Activated CD4-positive, alpha-beta T cell treated with anti-CD3 and anti-CD28 coated beads, Interleukin-2, amount 10 ng/mL, durations not matched to agents 7 days and 5 days (primary cell): ENCODE data around the gene SHROOM1. TPM values are rescaled to one million over a fixed set of nuclear protein-coding genes. Genes with fewer than 3 reads are reported as not detected.

ENCODE experiments used
- CTCF ChIA-PET: fragments of 350-600 bp; sonication (Branson Sonifier 250); formaldehyde crosslinking; loops from one replicate; lab custom pipeline; 2021; ENCODE audit warnings: antibody characterized with exemption; lab: Charles Lee
- POLR2A ChIA-PET: fragments of 350-600 bp; sonication (Branson Sonifier 250); formaldehyde crosslinking; loops from one replicate; lab custom pipeline; 2021; ENCODE audit warnings: antibody characterized with exemption; lab: Charles Lee
- DNase-seq: peaks from one replicate; pipeline ENCODE4 v3.0.0-alpha.2; 2020
- H3K27ac Mint-ChIP-seq: one replicate; pipeline ENCODE4 v1.8.0; 2021; ENCODE audit warnings: mild to moderate bottlenecking, moderate library complexity, mixed read lengths
- H3K27me3 Mint-ChIP-seq: one replicate; pipeline ENCODE4 v1.8.0; 2021; ENCODE audit warnings: mixed read lengths
- H3K36me3 Mint-ChIP-seq: one replicate; pipeline ENCODE4 v1.8.0; 2021; ENCODE audit warnings: low read depth, mixed read lengths
- H3K4me1 Mint-ChIP-seq: one replicate; pipeline ENCODE4 v1.8.0; 2021; ENCODE audit warnings: mixed read lengths
- H3K4me3 Mint-ChIP-seq: one replicate; pipeline ENCODE4 v1.8.0; 2021; ENCODE audit warnings: mild to moderate bottlenecking, moderate library complexity, mixed read lengths
- H3K9me3 Mint-ChIP-seq: one replicate; pipeline ENCODE4 v1.8.0; 2021; ENCODE audit warnings: mixed read lengths
- total RNA-seq, 2 experiments: library from RNA; stranded (reverse); gene quantifications; one replicate each; pipeline ENCODE4 v1.2.3, GENCODE V29; 2021

Gene SHROOM1
- total RNA-seq, 2 experiments from 2014 or later = 0.42 to 0.98 TPM

DNA sequence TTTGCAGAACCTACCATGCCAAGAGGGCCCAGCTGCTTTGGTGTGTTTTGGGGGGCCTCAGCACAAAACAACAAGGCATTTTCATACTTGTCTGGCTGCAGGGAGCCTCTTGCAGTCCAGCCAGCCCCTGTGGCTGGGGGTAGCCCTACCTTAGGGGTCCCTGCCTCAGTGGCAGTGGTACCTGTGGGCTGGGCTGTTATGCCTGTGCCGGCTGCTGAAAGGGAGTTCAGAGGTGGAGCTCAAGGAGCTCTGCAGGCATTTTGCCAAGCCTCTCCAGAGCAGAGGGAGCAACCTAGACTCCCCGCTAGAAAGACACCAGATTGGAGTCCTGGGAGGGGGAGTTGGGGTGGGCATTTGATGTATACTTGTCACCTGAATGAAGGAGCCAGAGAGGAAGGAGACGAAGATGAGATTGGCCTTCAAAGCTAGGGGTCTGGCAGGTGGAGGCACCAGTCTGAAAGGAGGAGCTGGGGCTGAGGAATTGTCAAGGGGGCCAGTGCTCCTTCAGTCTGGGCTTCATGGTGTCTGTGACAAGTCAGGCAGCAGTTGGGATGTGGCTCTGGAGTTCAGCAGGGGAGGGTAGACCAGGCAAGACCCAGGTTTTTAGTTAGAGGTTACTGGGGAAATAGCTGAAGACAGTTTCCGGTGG is 1.5 kb downstream of the SHROOM1 start:
- POLR2A ChIA-PET = no interaction called here
- H3K27ac Mint-ChIP-seq = no peak overlapping the region
- no peaks in the 10 kb centered on the region for H3K9me3 Mint-ChIP-seq
- CTCF ChIA-PET = interaction anchor here (0.7 to 5.9 kb wide), 15 partner anchors 10 to 441 kb away, joined by 3 to 45 read pairs (median 3); partner anchors contain the start of genes CCNI2 and KIF3A
- H3K36me3 Mint-ChIP-seq = no peaks in the 10 kb centered on the region
- H3K27me3 Mint-ChIP-seq = peaks cover 66% of the 10 kb centered on the region
- H3K4me3 Mint-ChIP-seq = peak overlapping the region; percentile 51
- H3K4me1 Mint-ChIP-seq = peaks cover 15% of the 10 kb centered on the region
- DNase-seq = no peak

DNA sequence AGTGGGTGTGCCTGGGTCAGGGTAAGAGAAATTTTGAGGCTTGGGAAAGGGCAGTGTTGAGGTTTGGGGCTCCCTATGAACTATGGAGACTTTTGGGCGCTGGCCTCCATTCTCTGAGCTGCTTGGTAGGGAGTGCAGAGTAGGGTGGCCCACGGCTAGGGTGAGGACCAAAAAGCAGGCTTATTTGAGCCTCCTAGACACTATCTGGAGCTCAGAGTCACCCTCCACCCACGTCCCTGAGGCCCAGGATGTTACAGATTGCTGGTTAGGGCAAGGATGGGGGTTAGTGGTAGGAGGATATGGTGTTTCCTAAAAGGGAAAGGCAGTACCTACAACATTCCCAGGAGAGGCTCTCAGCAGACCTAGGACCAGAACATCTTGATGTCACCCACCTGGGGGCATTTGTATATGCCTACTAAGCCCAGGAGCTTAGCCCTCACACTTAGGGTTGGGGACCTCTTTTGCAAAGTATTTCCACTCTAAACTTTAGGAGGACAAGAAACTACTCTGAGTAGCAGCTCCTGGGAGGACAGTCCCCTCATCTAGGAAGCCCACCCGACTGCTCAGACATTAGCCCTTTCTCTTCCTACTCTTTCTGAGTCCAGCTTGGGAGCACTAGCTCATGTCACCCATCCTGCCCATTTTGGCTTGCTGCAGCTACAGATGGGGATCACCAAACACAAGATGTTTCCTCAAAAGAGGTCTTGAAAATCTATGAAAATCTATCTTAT is 2.3 kb downstream of the SHROOM1 start:
- POLR2A ChIA-PET = no interaction called here
- H3K27me3 Mint-ChIP-seq = peaks cover 69% of the 10 kb centered on the region
- CTCF ChIA-PET = interaction anchor here (0.5 to 5.9 kb wide), 14 partner anchors 9 to 1295 kb away, joined by 3 to 45 read pairs (median 3); partner anchors contain the start of genes CCNI2 and KIF3A

DNA sequence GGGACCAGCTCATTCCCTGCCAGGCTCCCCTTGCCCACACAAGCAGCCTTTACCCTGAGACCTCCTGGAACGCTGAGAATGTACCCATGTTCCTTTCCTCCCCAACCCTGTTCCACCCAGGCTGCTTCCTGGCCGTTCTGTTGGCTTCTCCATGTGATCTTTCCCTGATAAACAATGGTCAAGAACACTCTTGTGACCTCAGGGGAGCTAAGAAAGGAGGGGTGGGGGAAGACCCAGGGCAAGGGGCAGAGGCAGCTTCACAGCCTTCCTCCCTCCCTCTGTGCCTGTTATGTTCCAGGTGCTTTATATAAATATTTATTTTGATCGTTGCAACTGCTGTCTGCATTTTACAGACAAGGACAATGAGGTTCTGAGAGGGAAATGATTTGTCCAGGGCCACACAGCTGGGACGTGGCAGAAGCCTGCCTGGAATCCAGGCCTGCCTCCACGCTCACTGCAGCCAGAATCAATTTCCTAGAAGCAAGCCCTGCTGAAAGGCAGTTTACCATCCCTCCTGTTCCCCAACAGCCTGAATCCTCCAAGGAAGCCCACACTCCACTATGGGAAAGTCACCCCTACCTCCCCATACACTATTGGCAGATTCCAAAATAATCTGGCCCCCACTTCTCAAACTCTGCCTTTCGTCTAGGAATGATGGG is 3.9 kb downstream of the SHROOM1 start:
- Mint-ChIP-seq H3K36me3 (no peaks in the 10 kb centered on the region), H3K4me3 (no peak overlapping the region), H3K9me3 (no peaks in the 10 kb centered on the region), H3K27ac (no peak overlapping the region), H3K27me3 (peaks cover 69% of the 10 kb centered on the region), H3K4me1 (peaks cover 14% of the 10 kb centered on the region)
- ChIA-PET CTCF (interaction anchor here (1.0 to 5.9 kb wide), 6 partner anchors 7 to 300 kb away, joined by 3 to 45 read pairs (median 4); no protein-coding TSS in a partner anchor), POLR2A (no interaction called here)
- no peak for DNase-seq

More for the DNA sequence above, 2.3 kb downstream of the SHROOM1 start:
- Mint-ChIP-seq H3K27ac (no peak overlapping the region), H3K4me3 (no peak overlapping the region), H3K36me3 (no peaks in the 10 kb centered on the region), H3K9me3 (no peaks in the 10 kb centered on the region), H3K4me1 (peaks cover 15% of the 10 kb centered on the region)
- DNase-seq = no peak

DNA sequence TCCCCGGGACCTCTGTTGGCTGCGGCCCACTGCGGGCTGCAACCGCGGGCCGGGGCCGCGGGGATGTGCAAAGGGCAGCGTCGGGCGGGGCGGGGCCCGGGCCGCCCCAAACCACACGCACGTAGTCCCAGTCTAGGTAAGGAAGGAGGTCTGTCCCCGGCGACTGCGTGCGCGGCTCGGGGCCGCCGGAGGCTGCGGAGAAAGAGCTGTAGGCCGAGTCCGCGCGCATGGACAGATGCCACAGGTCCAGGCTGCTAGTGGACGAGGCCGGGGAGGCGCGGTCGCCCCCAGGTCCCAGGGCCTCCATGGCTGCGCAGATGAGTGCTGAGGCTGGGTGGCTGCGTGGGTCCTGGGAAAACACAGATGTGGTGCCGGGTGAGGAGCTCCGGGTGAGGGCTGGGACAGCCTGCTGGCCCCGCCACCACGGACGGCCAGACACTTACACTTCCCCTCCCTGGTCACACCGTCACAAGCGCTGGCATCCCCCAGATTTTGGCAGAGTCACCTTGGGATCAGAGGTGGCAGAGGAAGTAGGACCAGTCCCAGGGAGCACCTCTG is 4.5 kb downstream of the SHROOM1 start:
- Mint-ChIP-seq H3K27me3 (peaks cover 66% of the 10 kb centered on the region), H3K4me3 (no peak overlapping the region), H3K36me3 (no peaks in the 10 kb centered on the region), H3K4me1 (peaks cover 7% of the 10 kb centered on the region), H3K27ac (no peak overlapping the region), H3K9me3 (no peaks in the 10 kb centered on the region)
- POLR2A ChIA-PET = no interaction called here
- CTCF ChIA-PET = interaction anchor here (1.0 to 1.8 kb wide), 4 partner anchors 11 to 299 kb away, joined by 4 to 5 read pairs (median 4); no protein-coding TSS in a partner anchor
- DNase-seq = peak; percentile 24

DNA sequence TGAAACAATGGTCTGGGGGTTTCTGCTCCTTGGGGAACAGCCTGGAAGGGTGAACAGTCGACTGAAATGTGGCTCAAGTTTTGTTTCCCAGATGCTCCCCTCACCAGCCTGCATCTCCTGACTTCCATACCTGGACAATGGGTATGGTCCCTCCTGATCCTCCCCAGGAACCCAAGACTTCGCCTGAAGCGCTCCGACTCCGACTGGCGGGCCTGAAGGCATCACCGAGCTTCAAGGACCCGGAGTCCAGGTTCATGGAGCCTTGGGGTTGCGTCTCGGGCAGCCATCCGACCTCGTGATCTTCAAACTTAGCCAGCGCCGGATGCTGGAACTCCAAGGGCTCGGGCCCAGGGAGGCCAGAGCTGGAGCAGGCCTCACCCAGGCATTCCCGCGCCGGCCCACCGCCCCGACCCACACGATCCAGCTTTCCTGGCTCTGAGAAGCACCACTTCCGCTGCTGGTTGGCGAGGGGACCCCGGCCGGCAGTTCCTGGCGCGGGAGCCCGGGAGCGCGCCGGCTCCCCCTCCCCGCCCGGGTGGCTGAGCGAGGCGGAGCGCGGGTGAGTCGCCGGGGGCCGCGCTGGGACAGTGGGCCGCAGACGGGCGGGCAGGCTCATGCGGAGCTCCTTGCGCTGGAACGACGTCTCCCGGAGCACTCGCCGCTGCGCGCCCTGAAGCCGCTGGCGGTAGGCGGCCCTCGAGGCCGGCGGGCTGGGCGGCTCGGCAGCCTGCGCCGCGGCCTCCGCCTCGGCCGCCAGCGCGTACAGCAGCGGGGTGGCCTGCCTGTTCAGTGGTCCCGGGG is 5.2 kb downstream of the SHROOM1 start:
- ChIA-PET POLR2A (interaction anchor here (0.8 kb wide), 1 partner anchor 161 kb away, joined by 4 read pairs; no protein-coding TSS in a partner anchor), CTCF (interaction anchor here (1.0 to 1.8 kb wide), 4 partner anchors 10 to 14 kb away, joined by 3 to 5 read pairs (median 4); no protein-coding TSS in a partner anchor)
- DNase-seq = no peak
- Mint-ChIP-seq H3K36me3 (no peaks in the 10 kb centered on the region), H3K4me1 (peaks cover 9% of the 10 kb centered on the region), H3K27me3 (peaks cover 67% of the 10 kb centered on the region), H3K9me3 (no peaks in the 10 kb centered on the region), H3K4me3 (peak overlapping the region; percentile 34), H3K27ac (no peak overlapping the region)

DNA sequence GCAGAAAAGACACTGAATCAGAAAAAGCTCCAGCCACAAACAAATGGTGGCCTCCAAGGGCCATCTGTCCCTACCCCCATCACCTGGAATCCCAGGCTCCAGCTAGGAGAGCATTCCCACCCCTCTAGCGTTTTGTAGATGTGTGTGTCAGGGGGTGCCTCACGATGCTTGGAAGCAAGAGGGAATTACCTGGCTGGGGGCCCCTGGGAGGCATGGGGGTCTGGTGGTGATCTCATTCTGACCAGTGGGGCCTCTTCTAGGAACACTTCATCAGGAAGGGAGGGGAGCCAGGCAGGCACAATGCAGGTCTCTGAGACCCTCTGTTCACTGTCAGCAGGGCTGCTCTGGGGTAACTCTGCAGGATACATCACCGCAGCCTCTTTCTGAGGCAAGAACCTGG is 6.0 kb downstream of the SHROOM1 start:
- Mint-ChIP-seq H3K27me3 (peaks cover 69% of the 10 kb centered on the region), H3K4me3 (peak overlapping the region; percentile 34), H3K36me3 (no peaks in the 10 kb centered on the region), H3K27ac (no peak overlapping the region), H3K9me3 (no peaks in the 10 kb centered on the region), H3K4me1 (peaks cover 13% of the 10 kb centered on the region)
- POLR2A ChIA-PET = no interaction called here
- DNase-seq = no peak
- CTCF ChIA-PET = interaction anchor here (1.5 kb wide), 1 partner anchor 13 kb away, joined by 3 read pairs; no protein-coding TSS in a partner anchor

DNA sequence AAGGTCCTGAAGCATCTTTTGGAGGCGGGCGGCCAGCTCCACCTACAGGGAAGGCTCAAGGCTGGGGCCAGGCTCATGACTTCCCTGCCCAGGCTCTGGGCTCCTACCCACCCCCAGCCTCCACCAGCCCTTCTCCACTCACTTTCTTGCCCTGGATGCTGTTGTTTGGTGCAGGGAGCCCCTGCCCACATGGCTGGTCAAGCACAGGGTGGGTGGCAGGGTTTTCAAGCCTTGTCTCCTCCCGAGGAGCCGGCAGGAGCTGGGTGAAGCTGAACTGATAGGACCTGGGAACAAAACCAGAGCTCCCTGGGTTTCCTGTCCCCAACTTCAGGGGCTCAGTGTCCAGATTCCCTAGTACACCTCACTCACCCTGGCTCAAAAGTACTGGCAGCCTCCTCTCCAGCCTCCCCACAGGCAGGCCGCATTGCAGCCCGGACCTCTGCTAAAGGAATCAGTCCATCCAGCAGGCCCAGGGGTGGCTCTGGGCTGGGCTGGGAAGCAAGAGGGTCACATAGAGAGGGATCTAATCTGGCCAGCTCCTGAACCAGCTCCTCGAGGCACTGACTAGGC is 6.9 kb downstream of the SHROOM1 start:
- Mint-ChIP-seq H3K27ac (no peak overlapping the region), H3K4me3 (no peak overlapping the region), H3K36me3 (no peaks in the 10 kb centered on the region), H3K4me1 (peaks cover 12% of the 10 kb centered on the region), H3K9me3 (no peaks in the 10 kb centered on the region), H3K27me3 (peaks cover 69% of the 10 kb centered on the region)
- CTCF ChIA-PET = interaction anchor here (1.1 to 1.5 kb wide), 3 partner anchors 10 to 456 kb away, joined by 3 to 4 read pairs (median 3); no protein-coding TSS in a partner anchor
- DNase-seq = no peak
- POLR2A ChIA-PET = no interaction called here

DNA sequence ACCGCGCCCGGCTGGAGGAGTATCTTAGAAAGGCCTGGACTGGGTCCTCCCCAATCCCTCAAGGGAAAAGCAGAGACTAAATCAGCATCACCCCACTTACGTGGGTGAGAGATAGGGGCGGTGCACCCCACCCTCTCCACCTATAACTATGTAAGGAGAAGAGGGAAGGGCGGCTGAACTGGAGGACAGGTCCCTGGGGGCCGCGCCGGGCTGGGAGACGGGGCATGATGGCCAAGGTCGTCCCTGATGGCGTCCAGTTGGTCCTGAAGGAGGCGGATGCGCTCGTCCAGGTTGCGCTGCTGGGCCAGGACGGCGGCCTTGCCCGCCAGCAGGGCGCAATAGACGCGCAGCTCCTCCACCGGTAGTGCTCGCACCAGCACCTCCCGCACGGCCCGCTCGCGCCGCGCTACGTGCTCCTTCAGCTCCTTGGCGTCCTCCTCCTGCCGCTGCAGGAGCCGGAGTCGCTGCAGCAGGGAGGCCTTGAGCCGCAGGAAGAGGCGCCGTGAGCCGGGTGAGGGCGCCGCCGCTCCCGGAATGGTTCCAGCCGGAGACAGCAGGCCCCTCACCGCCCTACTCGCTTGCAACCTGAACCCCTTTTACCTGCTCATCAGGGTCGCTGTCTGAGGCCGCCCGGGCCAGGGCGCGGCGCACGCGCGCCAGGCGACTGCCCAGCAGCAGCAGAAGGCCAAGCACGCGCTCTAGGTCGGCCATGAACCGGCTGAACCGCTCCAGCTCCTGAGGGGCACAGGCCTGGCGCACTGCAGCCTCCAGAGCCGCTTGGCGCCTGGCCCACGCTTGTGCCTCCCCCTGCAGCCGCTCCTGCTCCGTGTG is 7.6 kb downstream of the SHROOM1 start:
- POLR2A ChIA-PET = no interaction called here

DNA sequence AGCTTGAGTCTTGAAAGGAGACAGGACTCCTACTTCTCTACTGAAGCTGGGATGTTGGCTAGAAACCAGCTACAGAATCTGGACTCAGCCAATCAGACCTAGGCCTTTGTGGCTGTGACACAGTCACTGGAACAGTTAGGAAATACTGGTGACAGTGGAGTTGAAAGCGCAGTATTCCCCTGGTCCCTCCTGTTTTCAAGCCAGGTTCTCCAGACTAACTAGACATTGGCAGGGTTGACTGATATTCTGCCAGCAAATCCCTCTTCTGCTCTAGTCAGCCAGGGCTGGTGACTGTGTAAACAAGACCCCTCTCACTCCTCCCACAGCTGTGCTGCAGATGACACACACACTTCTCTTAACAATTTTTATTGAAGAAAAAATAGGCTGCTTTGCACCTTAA is 8.7 kb downstream of the SHROOM1 start:
- ChIA-PET POLR2A (no interaction called here), CTCF (interaction anchor here (0.9 to 4.7 kb wide), 7 partner anchors 7 to 436 kb away, joined by 3 to 45 read pairs (median 9); partner anchors contain the start of gene SHROOM1)
- Mint-ChIP-seq H3K4me3 (no peak overlapping the region), H3K27me3 (peaks cover 54% of the 10 kb centered on the region), H3K4me1 (peaks cover 12% of the 10 kb centered on the region), H3K9me3 (no peaks in the 10 kb centered on the region), H3K36me3 (no peaks in the 10 kb centered on the region), H3K27ac (no peak overlapping the region)
- DNase-seq = no peak

More for the DNA sequence above, 7.6 kb downstream of the SHROOM1 start:
- no peaks in the 10 kb centered on the region for H3K9me3 Mint-ChIP-seq
- H3K4me3 Mint-ChIP-seq = no peak overlapping the region
- H3K27ac Mint-ChIP-seq = no peak overlapping the region
- CTCF ChIA-PET = interaction anchor here (1.1 to 1.8 kb wide), 3 partner anchors 9 to 455 kb away, joined by 3 to 7 read pairs (median 4); no protein-coding TSS in a partner anchor
- peaks cover 12% of the 10 kb centered on the region for H3K4me1 Mint-ChIP-seq
- H3K27me3 Mint-ChIP-seq = peaks cover 64% of the 10 kb centered on the region
- H3K36me3 Mint-ChIP-seq = no peaks in the 10 kb centered on the region
- DNase-seq = no peak

DNA sequence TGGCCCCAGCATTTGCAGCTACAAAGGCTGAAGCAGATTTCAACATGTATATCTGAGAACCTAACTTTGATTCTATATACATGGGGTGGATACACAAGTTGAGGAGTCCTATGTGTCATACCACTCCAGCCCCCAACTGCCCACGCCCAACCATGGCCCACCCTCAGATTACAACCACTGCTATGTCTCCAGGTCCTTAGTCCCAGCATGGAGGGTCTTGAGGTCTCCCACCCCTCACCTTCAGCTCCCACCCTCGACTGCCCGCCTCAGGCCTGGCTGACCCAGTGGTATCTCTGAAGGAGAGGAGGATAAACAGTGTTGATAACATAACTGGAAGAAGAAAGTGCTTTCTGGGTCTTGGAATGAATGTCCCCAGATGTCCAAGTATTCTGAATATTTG is 9.1 kb downstream of the SHROOM1 start:
- ChIA-PET CTCF (interaction anchor here (0.9 to 4.7 kb wide), 13 partner anchors 7 to 436 kb away, joined by 3 to 45 read pairs (median 9); partner anchors contain the start of genes KIF3A and SHROOM1), POLR2A (no interaction called here)
- no peak for DNase-seq
- Mint-ChIP-seq H3K4me3 (no peak overlapping the region), H3K9me3 (no peaks in the 10 kb centered on the region), H3K27ac (no peak overlapping the region), H3K4me1 (peaks cover 12% of the 10 kb centered on the region), H3K36me3 (no peaks in the 10 kb centered on the region), H3K27me3 (peaks cover 49% of the 10 kb centered on the region)
